HG03025 (cell line): ENCODE results near the gene BPTF.
"Not testable (repeated sequence)": the region's sequence is repeated elsewhere in the genome, so short reads cannot be mapped to it uniquely, and the experiment has no call there.

Source experiments
- ATAC-seq: cut with Tn5 transposase; IDR thresholded peaks from one replicate; pipeline ENCODE4 v1.9.1; 2021; ENCODE audit warnings: mild to moderate bottlenecking, moderate library complexity; ENCODE audit not compliant: unreplicated experiment, low FRiP score

BPTF gene

GRCh38 chr17:67999291-67999911 is 174.1 kb downstream of the BPTF start:
- no peak for ATAC-seq

DNA sequence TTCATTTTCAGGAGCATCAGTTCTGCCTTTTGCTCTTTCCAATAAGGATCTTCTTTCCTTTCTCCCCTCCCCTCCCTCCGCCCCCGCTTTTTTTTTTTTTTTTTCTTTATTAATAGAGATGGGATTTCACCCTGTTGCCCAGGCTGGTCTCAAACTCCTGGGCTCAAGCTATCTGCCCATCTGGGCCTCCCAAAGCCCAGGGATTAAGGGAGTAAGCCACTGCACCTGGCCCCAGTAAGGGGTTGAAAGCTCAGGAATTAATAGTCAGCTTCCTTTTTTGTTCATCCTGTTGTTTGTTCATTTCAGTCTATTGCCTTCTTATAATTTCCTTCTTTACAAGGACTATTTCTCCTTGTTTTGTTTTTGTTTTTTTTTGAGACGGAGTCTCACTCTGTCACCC is 178.9 kb downstream of the BPTF start:
- no peak for ATAC-seq

DNA sequence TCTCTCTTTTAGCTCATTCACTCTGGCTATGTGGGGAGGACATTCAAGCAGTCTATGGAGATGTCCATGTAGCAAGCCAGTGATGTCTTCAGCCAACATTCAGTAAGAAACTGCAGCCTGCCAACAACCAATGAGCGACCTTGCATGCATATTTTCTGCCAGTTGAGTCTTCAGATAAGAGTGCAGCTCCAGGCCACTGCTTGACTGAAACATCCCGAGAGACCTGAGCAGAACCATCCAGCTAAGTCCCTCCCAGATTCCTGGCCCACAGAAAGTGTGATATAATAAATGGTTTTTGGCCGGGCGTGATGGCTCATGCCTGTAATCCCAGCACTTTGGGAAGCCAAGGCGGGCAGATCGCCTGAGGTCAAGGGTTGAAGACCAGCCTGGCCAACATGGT is 181.5 kb downstream of the BPTF start:
- no peak for ATAC-seq

DNA sequence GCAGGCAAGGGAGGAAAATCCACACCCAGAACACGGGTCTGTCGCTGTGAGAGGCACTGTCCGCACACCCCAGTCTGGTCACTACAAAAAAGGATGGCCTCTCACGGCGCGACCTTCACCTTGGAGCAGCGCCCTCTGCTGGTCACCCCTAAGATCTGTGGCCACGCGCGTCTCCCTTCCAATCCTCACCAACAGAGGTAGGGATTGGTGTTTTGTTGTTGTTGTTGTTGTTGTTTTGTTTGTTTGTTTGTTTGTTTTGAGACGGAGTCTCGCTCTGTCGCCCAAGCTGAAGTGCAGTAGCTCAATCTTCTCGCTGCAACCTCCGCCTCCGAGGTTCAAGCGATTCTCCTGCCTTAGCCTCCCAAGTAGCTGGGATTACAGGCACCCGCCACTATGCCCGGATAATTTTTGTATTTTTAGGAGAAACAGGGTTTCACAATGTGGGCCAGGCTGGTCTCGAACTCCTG is 185.9 kb downstream of the BPTF start:
- peak; percentile 51 for ATAC-seq

- ATAC-seq, result no peak
These were observed 188.1 kb downstream of the BPTF start for GRCh38 chr17:68013385-68013784.

- no peak for ATAC-seq
These were observed 189.9 kb downstream of the BPTF start for GRCh38 chr17:68015081-68015723.

DNA sequence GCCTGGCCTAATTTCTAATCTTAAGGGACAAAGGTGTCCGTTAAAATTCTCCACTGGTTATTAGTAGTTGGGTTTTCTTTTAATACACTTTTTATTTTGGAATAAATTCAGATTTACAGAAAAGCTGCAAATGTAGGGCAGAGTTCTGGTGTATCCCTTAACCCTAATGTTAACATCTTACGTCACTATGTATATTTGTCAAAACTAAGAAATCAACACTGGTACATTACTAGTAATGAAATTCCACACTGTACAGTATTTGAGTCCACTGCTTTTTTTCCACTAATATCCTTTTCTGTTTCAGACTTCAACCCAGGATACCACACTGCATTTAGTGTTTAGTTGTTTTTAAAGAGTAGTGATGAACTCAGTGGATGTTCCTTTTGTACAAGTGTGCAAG is 191.5 kb downstream of the BPTF start:
- ATAC-seq, result no peak

DNA sequence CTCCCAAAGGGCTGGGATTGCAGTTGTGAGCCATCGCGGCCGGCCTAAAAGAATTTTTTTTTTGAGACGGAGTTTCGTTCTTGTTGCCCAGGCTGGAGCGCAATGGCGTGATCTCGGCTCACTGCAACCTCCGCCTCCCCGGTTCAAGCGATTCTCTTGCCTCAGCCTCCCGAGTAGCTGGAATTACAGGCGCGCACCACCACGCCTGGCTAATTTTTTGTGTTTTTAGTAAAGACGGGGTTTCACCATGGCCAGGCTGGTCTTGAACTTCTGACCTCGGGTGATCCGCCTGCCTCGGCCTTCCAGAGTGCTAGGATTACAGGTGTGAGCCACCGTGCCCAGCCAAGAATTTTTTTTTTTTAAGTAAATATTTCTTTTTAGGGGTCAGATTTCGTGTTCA is 193.2 kb downstream of the BPTF start:
- ATAC-seq, result not testable (repeated sequence)

DNA sequence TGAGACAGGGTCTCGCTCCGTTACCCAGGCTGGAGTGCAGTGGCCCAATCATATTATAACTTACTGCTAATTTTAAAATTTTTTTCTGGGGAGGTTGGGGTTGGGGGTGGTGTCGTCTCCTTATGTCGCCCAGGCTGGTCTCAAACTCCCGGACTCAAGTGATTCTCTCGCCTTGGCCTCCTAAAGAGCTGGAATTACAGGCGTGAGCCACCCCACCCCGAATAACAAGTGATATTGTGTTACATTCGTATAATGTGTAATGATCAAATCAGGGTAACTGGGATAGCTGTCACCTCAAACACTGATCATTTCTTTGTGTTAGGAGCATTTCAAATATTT is 194.0 kb downstream of the BPTF start:
- ATAC-seq, result no peak

DNA sequence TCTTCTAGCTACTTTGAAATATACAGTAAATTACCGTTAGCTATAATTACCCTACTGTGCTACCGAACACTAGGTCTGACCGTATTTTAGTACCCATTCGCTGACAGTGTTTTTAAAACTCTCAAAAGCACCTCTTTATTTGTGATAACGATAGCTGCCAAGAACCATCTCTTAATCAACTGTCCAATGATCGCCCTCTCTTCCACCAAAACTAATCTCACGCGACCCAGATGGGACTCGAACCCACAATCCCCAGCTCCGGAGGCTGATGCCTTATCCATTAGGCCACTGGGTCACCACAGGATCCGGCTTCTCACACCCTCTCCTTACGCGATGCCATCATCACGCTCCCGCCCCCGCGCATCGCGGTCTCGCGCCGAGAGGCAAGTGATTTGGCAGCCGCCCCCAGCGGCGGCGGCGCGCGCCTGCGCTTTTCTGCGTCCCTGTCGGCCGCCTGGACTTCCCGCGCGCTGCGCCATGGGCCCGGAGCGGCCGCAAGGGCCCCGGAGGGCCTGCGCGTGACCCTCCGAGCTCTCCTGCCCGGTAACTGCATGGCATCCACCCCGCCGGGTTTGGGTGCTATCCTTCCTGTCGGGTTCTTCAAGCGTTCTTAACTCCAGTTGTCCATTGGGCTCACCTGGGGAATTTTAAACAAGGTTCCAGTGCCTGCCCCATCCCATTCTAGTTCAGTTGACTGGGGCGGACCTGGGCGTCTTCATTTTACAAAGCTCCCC is 194.5 kb downstream of the BPTF start:
- ATAC-seq, result peak; percentile 78

- ATAC-seq, result no peak
These were observed 195.1 kb downstream of the BPTF start for GRCh38 chr17:68020409-68020756.

GRCh38 chr17:68020791-68021190 is 195.5 kb downstream of the BPTF start:
- not testable (repeated sequence) for ATAC-seq

- no peak for ATAC-seq
These were observed 196.7 kb downstream of the BPTF start for GRCh38 chr17:68021963-68022362.

- not testable (repeated sequence) for ATAC-seq
These were observed 197.2 kb downstream of the BPTF start for GRCh38 chr17:68022547-68022946.

- ATAC-seq, result no peak
These were observed 204.4 kb downstream of the BPTF start for GRCh38 chr17:68029512-68030215.
